Glutamatergic neuron (in vitro differentiated cells): ENCODE results near the gene PHF12. TPM values are rescaled to one million over a fixed set of nuclear protein-coding genes. Genes with fewer than 3 reads are reported as not detected.
A peak's percentile ranks its signal among the peaks of the same experiment; 100 is the strongest.

Experiments
- DNase-seq: peaks from one replicate; pipeline ENCODE4 v3.0.0; 2022
- H3K27ac Mint-ChIP-seq: one replicate; pipeline ENCODE4 v1.8.0; 2020; ENCODE audit warnings: mild to moderate bottlenecking, mixed read lengths, inconsistent platforms; ENCODE audit not compliant: unreplicated experiment
- H3K27me3 Mint-ChIP-seq: one replicate; pipeline ENCODE4 v1.8.0; 2020; ENCODE audit warnings: mild to moderate bottlenecking, moderate library complexity, mixed read lengths, inconsistent platforms; ENCODE audit not compliant: unreplicated experiment
- H3K36me3 Mint-ChIP-seq: one replicate; pipeline ENCODE4 v1.8.0; 2020; ENCODE audit warnings: mild to moderate bottlenecking, mixed read lengths, inconsistent platforms; ENCODE audit not compliant: unreplicated experiment
- H3K4me1 Mint-ChIP-seq: one replicate; pipeline ENCODE4 v1.8.0; 2020; ENCODE audit warnings: mild to moderate bottlenecking, low read depth, mixed read lengths, inconsistent platforms; ENCODE audit not compliant: unreplicated experiment
- H3K4me3 Mint-ChIP-seq: one replicate; pipeline ENCODE4 v1.8.0; 2020; ENCODE audit warnings: mild to moderate bottlenecking, mixed read lengths, inconsistent platforms; ENCODE audit not compliant: unreplicated experiment
- H3K9me3 Mint-ChIP-seq: one replicate; pipeline ENCODE4 v1.8.0; 2020; ENCODE audit warnings: mild to moderate bottlenecking, moderate library complexity, mixed read lengths, inconsistent platforms; ENCODE audit not compliant: unreplicated experiment
- CTCF ChIP-seq: fragments of 200-600 bp; sonication (generic); IDR thresholded peaks from one replicate; pipeline ENCODE4 v1.5.0; 2021; ENCODE audit not compliant: partially characterized antibody, unreplicated experiment
- long read RNA-seq: library from polyadenylated mRNA; unstranded; transcript quantifications from one replicate; pipeline ENCODE4 v2.0.0, GENCODE V29; 2020; ENCODE audit not compliant: unreplicated experiment
- total RNA-seq: library from RNA; stranded (reverse); fragmentation: NEBNext Ultra II Directional; extraction: Animal tissue kit (Norgen Biotek cat#: 25700); gene quantifications from one replicate; pipeline ENCODE4 v1.2.1, GENCODE V29; 2021; ENCODE audit not compliant: unreplicated experiment

Gene PHF12
- 59.8 TPM for total RNA-seq
- long read RNA-seq = 0 reads

GRCh38 chr17:28951428-28951990 is at the start of gene PHF12:
TSS of gene PHF12 (minus strand) at chr17:28951518. CDS start at chr17:28950960, 558 bp downstream.
- peak; percentile 99 for DNase-seq
- no peak for TF ChIP-seq CTCF
- Mint-ChIP-seq H3K36me3 (no peaks in the 10 kb centered on the region), H3K4me3 (peak within 1 kb of the TSS; percentile 87), H3K9me3 (peaks cover 10% of the 10 kb centered on the region), H3K4me1 (peaks cover 11% of the 10 kb centered on the region), H3K27me3 (peaks cover 11% of the 10 kb centered on the region), H3K27ac (peak within 1 kb of the TSS; percentile 90)

- no peak for DNase-seq
- Mint-ChIP-seq H3K9me3 (peaks cover 10% of the 10 kb centered on the region), H3K27me3 (peaks cover 6% of the 10 kb centered on the region), H3K4me1 (peaks cover 5% of the 10 kb centered on the region), H3K27ac (no peak overlapping the region), H3K4me3 (no peak overlapping the region), H3K36me3 (no peaks in the 10 kb centered on the region)
- TF ChIP-seq CTCF = no peak
Observed at GRCh38 chr17:29000973-29001372, 49.7 kb upstream of the PHF12 start.

GRCh38 chr17:28999206-28999605 is 47.9 kb upstream of the PHF12 start:
- TF ChIP-seq CTCF = no peak
- H3K36me3 Mint-ChIP-seq = no peaks in the 10 kb centered on the region
- H3K9me3 Mint-ChIP-seq = peaks cover 13% of the 10 kb centered on the region
- H3K27me3 Mint-ChIP-seq = peaks cover 2% of the 10 kb centered on the region
- DNase-seq = no peak
- no peak overlapping the region for H3K4me3 Mint-ChIP-seq
- H3K27ac Mint-ChIP-seq = no peak overlapping the region
- peaks cover 3% of the 10 kb centered on the region for H3K4me1 Mint-ChIP-seq

GRCh38 chr17:28997806-28998205 is 46.5 kb upstream of the PHF12 start:
- Mint-ChIP-seq H3K36me3 (no peaks in the 10 kb centered on the region), H3K4me3 (no peak overlapping the region), H3K27ac (no peak overlapping the region), H3K27me3 (peaks cover 2% of the 10 kb centered on the region), H3K4me1 (peaks cover 7% of the 10 kb centered on the region), H3K9me3 (peaks cover 13% of the 10 kb centered on the region)
- no peak for TF ChIP-seq CTCF
- DNase-seq = no peak

GRCh38 chr17:28996554-28997096 is 45.3 kb upstream of the PHF12 start:
- Mint-ChIP-seq H3K36me3 (no peaks in the 10 kb centered on the region), H3K27ac (no peak overlapping the region), H3K4me1 (peaks cover 12% of the 10 kb centered on the region), H3K9me3 (peaks cover 13% of the 10 kb centered on the region), H3K4me3 (no peak overlapping the region), H3K27me3 (peaks cover 2% of the 10 kb centered on the region)
- no peak for TF ChIP-seq CTCF
- no peak for DNase-seq
